Type B pancreatic cell (in vitro differentiated cells): ENCODE results near the gene PPFIBP2. TPM values are rescaled to one million over a fixed set of nuclear protein-coding genes. Genes with fewer than 3 reads are reported as not detected.
A peak's percentile ranks its signal among the peaks of the same experiment; 100 is the strongest.

Experiments
- DNase-seq: peaks from one replicate; pipeline ENCODE4 v3.0.0; 2021; ENCODE audit warnings: mixed read lengths; ENCODE audit not compliant: unreplicated experiment; ENCODE audit errors: extremely low spot score
- H3K27ac Mint-ChIP-seq: 2 replicates; pipeline ENCODE4 v1.8.0; 2021; ENCODE audit warnings: mild to moderate bottlenecking, mixed read lengths
- H3K27me3 Mint-ChIP-seq: 2 replicates; pipeline ENCODE4 v1.8.0; 2021; ENCODE audit warnings: mixed read lengths
- H3K36me3 Mint-ChIP-seq: 2 replicates; pipeline ENCODE4 v1.8.0; 2021; ENCODE audit warnings: mixed read lengths
- H3K4me1 Mint-ChIP-seq: one replicate; pipeline ENCODE4 v1.8.0; 2021; ENCODE audit warnings: mixed read lengths; ENCODE audit not compliant: unreplicated experiment
- H3K4me3 Mint-ChIP-seq: 2 replicates; pipeline ENCODE4 v1.8.0; 2021; ENCODE audit warnings: mild to moderate bottlenecking, mixed read lengths
- H3K9me3 Mint-ChIP-seq: 2 replicates; pipeline ENCODE4 v1.8.0; 2021; ENCODE audit warnings: mixed read lengths
- CTCF ChIP-seq: fragments of 200-600 bp; sonication (generic); conservative IDR thresholded peaks from 2 replicates; pipeline ENCODE4 v1.5.0; 2021; ENCODE audit warnings: antibody characterized with exemption, mild to moderate bottlenecking
- total RNA-seq: library from RNA; stranded (reverse); gene quantifications from 2 replicates; pipeline ENCODE4 v1.2.1, GENCODE V29; 2021; ENCODE audit warnings: low replicate concordance

PPFIBP2 gene
- total RNA-seq, 1 donor from 2014 or later: 70.7 TPM

GRCh38 chr11:7509966-7510365 lies 3.8 kb upstream of the PPFIBP2 start:
- no peak for DNase-seq
- H3K27me3 Mint-ChIP-seq: peaks cover 5% of the 10 kb centered on the region
- H3K27ac Mint-ChIP-seq: no peak overlapping the region
- H3K9me3 Mint-ChIP-seq: peaks cover 4% of the 10 kb centered on the region
- H3K4me3 Mint-ChIP-seq: no peak overlapping the region
- H3K36me3 Mint-ChIP-seq: peaks cover 5% of the 10 kb centered on the region
- no peak for TF ChIP-seq CTCF
- H3K4me1 Mint-ChIP-seq: peaks cover 28% of the 10 kb centered on the region

GRCh38 chr11:7511401-7511800 lies 2.4 kb upstream of the PPFIBP2 start:
- peak overlapping the region; percentile 27 for H3K27ac Mint-ChIP-seq
- H3K4me1 Mint-ChIP-seq: peaks cover 32% of the 10 kb centered on the region
- TF ChIP-seq CTCF: no peak
- peak overlapping the region; percentile 45 for H3K4me3 Mint-ChIP-seq
- no peak for DNase-seq
- peaks cover 4% of the 10 kb centered on the region for H3K9me3 Mint-ChIP-seq
- H3K27me3 Mint-ChIP-seq: peaks cover 8% of the 10 kb centered on the region
- H3K36me3 Mint-ChIP-seq: peaks cover 5% of the 10 kb centered on the region

- DNase-seq: no peak
- TF ChIP-seq CTCF: no peak
- Mint-ChIP-seq H3K4me1 (peaks cover 32% of the 10 kb centered on the region), H3K27me3 (peaks cover 5% of the 10 kb centered on the region), H3K36me3 (no peaks in the 10 kb centered on the region), H3K4me3 (peak overlapping the region; percentile 95), H3K27ac (peak overlapping the region; percentile 94), H3K9me3 (no peaks in the 10 kb centered on the region)
These were observed 1.1 kb upstream of the PPFIBP2 start for GRCh38 chr11:7512525-7513233.

- Mint-ChIP-seq H3K27me3 (peaks cover 8% of the 10 kb centered on the region), H3K36me3 (peaks cover 9% of the 10 kb centered on the region), H3K4me3 (peak overlapping the region; percentile 95), H3K27ac (peak overlapping the region; percentile 24), H3K4me1 (peaks cover 32% of the 10 kb centered on the region), H3K9me3 (peaks cover 12% of the 10 kb centered on the region)
- DNase-seq: no peak
- TF ChIP-seq CTCF: no peak
These were observed 346 bp downstream of the PPFIBP2 start for GRCh38 chr11:7514099-7514591.

- Mint-ChIP-seq H3K9me3 (peaks cover 13% of the 10 kb centered on the region), H3K27me3 (peaks cover 8% of the 10 kb centered on the region), H3K4me1 (peaks cover 27% of the 10 kb centered on the region), H3K36me3 (peaks cover 10% of the 10 kb centered on the region), H3K4me3 (peak overlapping the region; percentile 15), H3K27ac (no peak overlapping the region)
- no peak for TF ChIP-seq CTCF
- no peak for DNase-seq
These were observed 1.7 kb downstream of the PPFIBP2 start for GRCh38 chr11:7515447-7515886.
